WTC11 (cell line): Measurements from ENCODE around the gene SLC16A14.

Experiments
- ATF2 ChIP-seq: sonication (generic); formaldehyde crosslinking; IDR thresholded peaks from 2 replicates; pipeline ENCODE4 v1.8.1; 2022; ENCODE audit warnings: low read depth, missing genetic modification reagents, borderline replicate concordance
- CREB1 ChIP-seq: sonication (generic); formaldehyde crosslinking; IDR thresholded peaks from 2 replicates; pipeline ENCODE4 v1.8.0; 2023; ENCODE audit warnings: mild to moderate bottlenecking, missing genetic modification reagents
- CTCF ChIP-seq: fragments of 200-600 bp; IDR thresholded peaks from 2 replicates; pipeline ENCODE4 v1.8.0; 2022; ENCODE audit warnings: antibody characterized with exemption
- ESRRA ChIP-seq: sonication (generic); formaldehyde crosslinking; IDR thresholded peaks from 2 replicates; pipeline ENCODE4 v1.8.1; 2022; ENCODE audit warnings: mild to moderate bottlenecking, missing genetic modification reagents, borderline replicate concordance
- FOXJ3 ChIP-seq: sonication (generic); formaldehyde crosslinking; IDR thresholded peaks from 2 replicates; pipeline ENCODE4 v1.9.0; 2021; ENCODE audit warnings: missing genetic modification reagents, mild to moderate bottlenecking, borderline replicate concordance
- JUN ChIP-seq: sonication (generic); formaldehyde crosslinking; IDR thresholded peaks from 2 replicates; pipeline ENCODE4 v1.8.0; 2023; ENCODE audit warnings: mild to moderate bottlenecking, missing genetic modification reagents
- MAX ChIP-seq: sonication (generic); formaldehyde crosslinking; IDR thresholded peaks from 2 replicates; pipeline ENCODE4 v1.8.0; 2022; ENCODE audit warnings: mild to moderate bottlenecking, missing genetic modification reagents
- NFE2L1 ChIP-seq: sonication (generic); formaldehyde crosslinking; IDR thresholded peaks from 2 replicates; pipeline ENCODE4 v1.8.1; 2023; ENCODE audit warnings: missing genetic modification reagents
- RELA ChIP-seq: sonication (generic); formaldehyde crosslinking; IDR thresholded peaks from 2 replicates; pipeline ENCODE4 v1.8.1; 2022; ENCODE audit warnings: missing genetic modification reagents, mild to moderate bottlenecking, borderline replicate concordance
- SMAD3 ChIP-seq: sonication (generic); formaldehyde crosslinking; IDR thresholded peaks from 2 replicates; pipeline ENCODE4 v1.8.0; 2022; ENCODE audit warnings: missing genetic modification reagents, mild to moderate bottlenecking, borderline replicate concordance
- USF2 ChIP-seq: sonication (generic); formaldehyde crosslinking; IDR thresholded peaks from 2 replicates; pipeline ENCODE4 v1.8.1; 2023; ENCODE audit warnings: mild to moderate bottlenecking, missing genetic modification reagents, moderate library complexity
- ZNF671 ChIP-seq: fragments of 250-450 bp; sonication (Bioruptor Pico); IDR thresholded peaks from 2 replicates; pipeline ENCODE4 v1.8.0; 2021; ENCODE audit warnings: mild to moderate bottlenecking
- TF ChIP-seq, protein P1 (sequence below): sonication (generic); formaldehyde crosslinking; IDR thresholded peaks from 2 replicates; pipeline ENCODE4 v1.8.1; 2022; ENCODE audit warnings: mild to moderate bottlenecking, moderate library complexity, missing genetic modification reagents

- TF ChIP-seq NFE2L1 (CRISPR knock-in tag): no peak
- no peak for TF ChIP-seq ESRRA (CRISPR knock-in tag)
- no peak for TF ChIP-seq ATF2 (CRISPR knock-in tag)
- no peak for TF ChIP-seq CTCF
- TF ChIP-seq FOXJ3 (CRISPR knock-in tag): no peak
- TF ChIP-seq MAX: no peak
- TF ChIP-seq CREB1 (CRISPR knock-in tag): no peak
- TF ChIP-seq, protein P1, sequence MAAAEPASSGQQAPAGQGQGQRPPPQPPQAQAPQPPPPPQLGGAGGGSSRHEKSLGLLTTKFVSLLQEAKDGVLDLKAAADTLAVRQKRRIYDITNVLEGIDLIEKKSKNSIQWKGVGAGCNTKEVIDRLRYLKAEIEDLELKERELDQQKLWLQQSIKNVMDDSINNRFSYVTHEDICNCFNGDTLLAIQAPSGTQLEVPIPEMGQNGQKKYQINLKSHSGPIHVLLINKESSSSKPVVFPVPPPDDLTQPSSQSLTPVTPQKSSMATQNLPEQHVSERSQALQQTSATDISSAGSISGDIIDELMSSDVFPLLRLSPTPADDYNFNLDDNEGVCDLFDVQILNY (CRISPR knock-in tag): no peak
- no peak for TF ChIP-seq JUN (CRISPR knock-in tag)
- TF ChIP-seq SMAD3 (CRISPR knock-in tag): no peak
- no peak for TF ChIP-seq RELA (CRISPR knock-in tag)
- no peak for TF ChIP-seq ZNF671
- TF ChIP-seq USF2 (CRISPR knock-in tag): no peak
Measured at GRCh38 chr2:230043461-230043860, 25.3 kb downstream of the SLC16A14 start.
